Endothelial cell of umbilical vein (primary cell): ENCODE results near the gene RYR3. TPM values are rescaled to one million over a fixed set of nuclear protein-coding genes. Genes with fewer than 3 reads are reported as not detected.

Experiments used
- BruUV-seq: library from RNA; stranded (reverse); fragments of 400-500 nt; replicated peaks from 2 replicates; lab custom pipeline; 2021; lab: Mats Ljungman, UMichigan
- CTCF ChIA-PET: fragments of 300-600, 350-600 bp; sonication (Branson Sonifier 250); formaldehyde crosslinking; loops from one replicate; lab custom pipeline; 2021; ENCODE audit warnings: antibody characterized with exemption, inconsistent platforms; lab: Charles Lee
- POLR2A ChIA-PET: fragments of 300-600, 350-600 bp; sonication (Branson Sonifier 250); formaldehyde crosslinking; loops from one replicate; lab custom pipeline; 2021; ENCODE audit warnings: antibody characterized with exemption, inconsistent platforms; lab: Charles Lee
- DNase-seq: peaks from one replicate; pipeline ENCODE4 v3.0.0-alpha.2; 2011; ENCODE audit warnings: low read depth, low spot score
- FAIRE-seq: peaks from 2 replicates; lab custom pipeline; 2011; peaks lifted over from hg19 to GRCh38; lab: Jason Lieb, UNC
- H2AFZ ChIP-seq: 2 replicates; pipeline ENCODE4 v1.6.0; 2012; ENCODE audit warnings: low read depth, low read length, control low read depth, inconsistent platforms
- H3K27ac ChIP-seq: 2 replicates; pipeline ENCODE4 v1.5.1; 2011; ENCODE audit warnings: low read depth, mild to moderate bottlenecking, control low read depth, low read length, moderate library complexity; ENCODE audit not compliant: insufficient read depth
- H3K27me3 ChIP-seq, 2 experiments: 2 replicates each; pipeline versions ENCODE4 v1.6.0 to v1.6.1; 2011; ENCODE audit warnings: low read length in 2 of 2, mixed read lengths in 1 of 2; ENCODE audit not compliant: control insufficient read depth in 2 of 2, insufficient read depth in 2 of 2
- H3K36me3 ChIP-seq, 2 experiments: 2 replicates in 1 of 2; 3 replicates in 1 of 2; pipeline ENCODE4 v1.5.1; 2011; ENCODE audit warnings: low read length in 2 of 2, mild to moderate bottlenecking in 1 of 2, moderate library complexity in 1 of 2; ENCODE audit not compliant: control insufficient read depth in 2 of 2, insufficient read depth in 2 of 2; ENCODE audit errors: extremely low read depth in 1 of 2
- H3K4me1 ChIP-seq: 3 replicates; pipeline ENCODE4 v1.5.1; 2011; ENCODE audit warnings: mild to moderate bottlenecking, low read length; ENCODE audit not compliant: control insufficient read depth, insufficient read depth; ENCODE audit errors: extremely low read depth
- H3K4me2 ChIP-seq: 2 replicates; pipeline ENCODE4 v1.6.1; 2011; ENCODE audit warnings: low read length, control low read depth, mixed read lengths; ENCODE audit not compliant: insufficient read depth
- H3K4me3 ChIP-seq, 3 experiments: fragments of 200-600 bp in 1 of 3; sonication (generic), shearing (Covaris generic) in 1 of 3; replicated peaks in 1 of 3; 2 replicates each; pipeline ENCODE4 v1.5.1; 2011 to 2016; ENCODE audit warnings: control low read depth in 3 of 3, low read length in 3 of 3, mild to moderate bottlenecking in 2 of 3, inconsistent platforms in 1 of 3, low read depth in 1 of 3, moderate library complexity in 1 of 3; ENCODE audit not compliant: insufficient read depth in 1 of 3
- H3K79me2 ChIP-seq: 2 replicates; pipeline ENCODE4 v1.6.0; 2012; ENCODE audit warnings: low read length, inconsistent platforms; ENCODE audit not compliant: control insufficient read depth, insufficient read depth
- H3K9ac ChIP-seq: replicated peaks from 2 replicates; pipeline ENCODE3; 2011; ENCODE audit warnings: low read length, control low read depth; ENCODE audit not compliant: insufficient read depth; ENCODE audit errors: extremely low read depth
- H3K9me1 ChIP-seq: replicated peaks from 3 replicates; pipeline ENCODE4 v1.6.0; 2011; ENCODE audit warnings: mild to moderate bottlenecking, low read length; ENCODE audit not compliant: control insufficient read depth, insufficient read depth; ENCODE audit errors: extremely low read depth
- H3K9me3 ChIP-seq: replicated peaks from 2 replicates; pipeline ENCODE4 v1.5.1; 2012; ENCODE audit warnings: low read length, inconsistent platforms; ENCODE audit not compliant: control insufficient read depth, insufficient read depth
- H4K20me1 ChIP-seq: replicated peaks from 2 replicates; pipeline ENCODE3; 2011; ENCODE audit warnings: mild to moderate bottlenecking, low read length; ENCODE audit not compliant: control insufficient read depth, insufficient read depth; ENCODE audit errors: extremely low read depth
- CTCF ChIP-seq, 2 donors: IDR thresholded peaks; 1 replicate in 1 of 2; 2 replicates in 1 of 2; pipeline ENCODE4 v1.5.1; 2011; ENCODE audit warnings: low read length in 2 of 2, mild to moderate bottlenecking in 2 of 2, moderate library complexity in 2 of 2, control low read depth in 1 of 2, inconsistent platforms in 1 of 2, low read depth in 1 of 2; ENCODE audit not compliant: insufficient read depth in 1 of 2; ENCODE audit errors: extremely low read depth in 1 of 2
- EZH2 ChIP-seq: IDR thresholded peaks from 2 replicates; pipeline ENCODE4 v1.6.1; 2012; ENCODE audit warnings: borderline replicate concordance, low read depth, mild to moderate bottlenecking, moderate library complexity, low read length, inconsistent platforms; ENCODE audit not compliant: severe bottlenecking
- FOS ChIP-seq: IDR thresholded peaks from 2 replicates; pipeline ENCODE4 v1.6.1; 2011; ENCODE audit warnings: mild to moderate bottlenecking, low read length, moderate library complexity, borderline replicate concordance; ENCODE audit not compliant: insufficient read depth
- GATA2 ChIP-seq: IDR thresholded peaks from 2 replicates; pipeline ENCODE4 v1.7.0; 2011; ENCODE audit warnings: low read depth, mild to moderate bottlenecking, moderate library complexity, mixed read lengths, low read length; ENCODE audit not compliant: insufficient read length, insufficient read depth
- JUN ChIP-seq: IDR thresholded peaks from 2 replicates; pipeline ENCODE4 v1.6.1; 2011; ENCODE audit warnings: borderline replicate concordance, low read depth; ENCODE audit not compliant: insufficient read length, insufficient read depth
- MAX ChIP-seq: IDR thresholded peaks from 2 replicates; pipeline ENCODE4 v1.6.1; 2011; ENCODE audit not compliant: insufficient read depth, insufficient read length
- MYC ChIP-seq: IDR thresholded peaks from one replicate; pipeline ENCODE4 v1.6.1; 2011; ENCODE audit warnings: mild to moderate bottlenecking, low read depth, low read length
- POLR2A ChIP-seq: IDR thresholded peaks from 2 replicates; pipeline ENCODE4 v1.6.1; 2012; ENCODE audit warnings: low read depth, mild to moderate bottlenecking, control low read depth, low read length
- POLR2AphosphoS5 ChIP-seq: IDR thresholded peaks from 2 replicates; pipeline ENCODE4 v1.6.1; 2012; ENCODE audit warnings: low read depth, mild to moderate bottlenecking, control low read depth, low read length, moderate library complexity; ENCODE audit not compliant: insufficient read depth
- dilution Hi-C: fragments of 300-500 bp; cut with MboI; formaldehyde crosslinking; loops from one replicate; pipeline ENCODE4 v1.15.0; 2019; ENCODE audit warnings: low sequenced_read_pairs; ENCODE audit not compliant: extremely low pct_ligation_motif_present
- intact Hi-C: fragments of 100-400 bp; cut with micrococcal nuclease; formaldehyde crosslinking; loops from one replicate; pipeline ENCODE4 v1.10.0; 2022
- polyA plus RNA-seq, 4 experiments: library from polyadenylated mRNA; depleted of rRNA in 3 of 4; stranded (reverse) in 3 of 4; unstranded in 1 of 4; fragments of >200 nt; gene quantifications; 2 replicates each; pipeline versions ENCODE4 v1.2.1 to v1.2.3, GENCODE V29; 2011 to 2012; ENCODE audit warnings: missing spikeins in 1 of 4
- total RNA-seq: library from RNA; stranded (reverse); gene quantifications from 2 replicates; pipeline ENCODE4 v1.2.3, GENCODE V29; 2021

Gene RYR3
- total and polyA plus RNA-seq, 2 donors (not counting 3 experiments of a cell fraction or from before 2014, with no cell fraction given) = not detected

DNA sequence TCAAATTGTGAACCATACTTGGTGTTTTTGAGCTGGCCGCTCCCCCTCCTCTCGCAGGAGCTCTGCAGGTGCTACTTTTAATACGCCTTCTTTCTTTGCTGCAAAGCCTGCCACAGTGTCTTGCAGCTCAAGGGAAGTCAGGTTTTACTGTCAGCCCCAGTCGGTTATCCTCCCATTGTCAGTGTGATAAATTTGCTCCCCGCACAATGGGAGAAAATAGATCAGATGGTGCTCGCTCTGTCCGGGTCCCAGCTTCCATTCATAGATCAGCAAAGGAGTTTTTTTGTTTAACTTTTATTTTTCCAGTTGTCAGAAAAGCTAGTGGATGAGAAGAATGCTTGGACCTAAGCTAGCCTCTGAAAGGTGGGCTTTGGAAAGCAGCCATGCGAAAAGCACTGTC lies 207.7 kb downstream of the RYR3 start:
- BruUV-seq = no TSS peak
- H2AFZ ChIP-seq = no peak overlapping the region
- FAIRE-seq (no peak), DNase-seq (no peak)
- no peaks in the 10 kb centered on the region for H3K27me3 ChIP-seq
- ChIA-PET CTCF (no interaction called here), POLR2A (no interaction called here)
- intact Hi-C loops (no loop called here), dilution Hi-C loops (no loop called here)
- no peaks in the 10 kb centered on the region for H3K9me3 ChIP-seq
- H3K79me2 ChIP-seq = no peaks in the 10 kb centered on the region
- TF ChIP-seq JUN (no peak), CTCF (IDR thresholded peaks at IDR 0.05; ENCODE audit: extremely low read depth in 1 of 2, insufficient read depth in 1 of 2, low read depth in 1 of 2, low read length in 2 of 2) (no peak), MAX (no peak), POLR2A (no peak)
- no peaks in the 10 kb centered on the region for H3K4me1 ChIP-seq
- H4K20me1 ChIP-seq = no peaks in the 10 kb centered on the region
- H3K36me3 ChIP-seq = no peaks in the 10 kb centered on the region
- H3K4me2 ChIP-seq = no peak overlapping the region
- H3K9me1 ChIP-seq = no peaks in the 10 kb centered on the region
- no peak overlapping the region for H3K9ac ChIP-seq
- H3K4me3 ChIP-seq = no peak overlapping the region
- no peak overlapping the region for H3K27ac ChIP-seq

GRCh38 chr15:33524274-33524673 lies 213.5 kb downstream of the RYR3 start:
- no peaks in the 10 kb centered on the region for H3K9me1 ChIP-seq
- dilution Hi-C loops (no loop called here), intact Hi-C loops (no loop called here)
- no peaks in the 10 kb centered on the region for H3K4me1 ChIP-seq
- H3K27ac ChIP-seq = no peak overlapping the region
- H3K79me2 ChIP-seq = no peaks in the 10 kb centered on the region
- H3K9ac ChIP-seq = no peak overlapping the region
- no peak for TF ChIP-seq FOS
- no peak for TF ChIP-seq POLR2AphosphoS5
- no peak for TF ChIP-seq MYC
- no peak for TF ChIP-seq GATA2
- TF ChIP-seq CTCF (IDR thresholded peaks at IDR 0.05; ENCODE audit: extremely low read depth in 1 of 2, insufficient read depth in 1 of 2, low read depth in 1 of 2, low read length in 2 of 2) = no peak
- TF ChIP-seq POLR2A = no peak
- no peak for TF ChIP-seq EZH2
- TF ChIP-seq JUN = no peak
- TF ChIP-seq MAX = no peak
- H3K9me3 ChIP-seq = no peaks in the 10 kb centered on the region
- no peaks in the 10 kb centered on the region for H3K27me3 ChIP-seq
- DNase-seq (no peak), FAIRE-seq (no peak)
- H3K4me3 ChIP-seq = no peak overlapping the region
- H3K36me3 ChIP-seq = no peaks in the 10 kb centered on the region
- H4K20me1 ChIP-seq = no peaks in the 10 kb centered on the region
- BruUV-seq = no TSS peak
- H3K4me2 ChIP-seq = no peak overlapping the region
- POLR2A ChIA-PET = no interaction called here
- CTCF ChIA-PET = no interaction called here
- H2AFZ ChIP-seq = no peak overlapping the region
